Fibroblast of lung (primary cell): ENCODE measurements around the gene DMBT1.

ENCODE experiments used
- CTCF ChIP-seq, 2 donors: IDR thresholded peaks in 1 of 2; conservative IDR thresholded peaks in 1 of 2; 1 replicate in 1 of 2; 2 replicates in 1 of 2; pipeline ENCODE4 v1.5.1; 2011 to 2012; ENCODE audit warnings: low read length in 2 of 2, control low read depth in 1 of 2, inconsistent platforms in 1 of 2, low read depth in 1 of 2, mild to moderate bottlenecking in 1 of 2
- EZH2 ChIP-seq: IDR thresholded peaks from 2 replicates; pipeline ENCODE4 v1.5.1; 2012; ENCODE audit warnings: low read length, control low read depth, mild to moderate bottlenecking; ENCODE audit errors: missing control alignments

DNA sequence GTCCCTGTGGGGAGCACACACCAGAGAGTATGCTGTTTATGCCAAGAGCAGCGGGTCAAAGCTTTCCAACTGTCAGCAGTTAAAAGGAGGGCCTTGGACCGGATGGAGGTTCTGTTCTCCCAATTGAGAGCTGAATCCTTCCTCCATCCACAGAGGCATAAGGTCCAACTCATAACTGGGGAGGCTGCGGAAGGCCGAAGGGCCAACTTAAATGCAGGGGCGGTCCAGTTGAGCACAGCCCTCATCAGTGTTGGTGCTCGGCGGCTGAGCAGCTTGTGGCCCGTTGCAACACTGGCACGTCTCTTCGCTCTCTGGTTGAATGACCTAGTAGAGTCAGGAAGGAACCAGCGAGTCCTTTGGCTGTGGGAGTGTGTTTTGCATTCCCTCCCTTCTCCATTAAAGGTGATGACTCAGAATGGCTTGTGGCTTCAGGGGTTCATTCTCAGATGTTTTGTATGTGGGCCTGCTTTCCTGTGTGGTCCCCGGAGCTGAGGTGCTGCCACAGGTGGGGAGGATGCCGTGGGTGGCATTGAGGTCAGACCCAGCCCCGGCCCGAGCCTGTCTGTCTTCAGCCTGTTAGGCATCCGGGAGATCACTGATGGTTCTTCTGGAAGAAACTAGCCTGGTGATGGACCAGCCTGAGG is 44.8 kb upstream of the DMBT1 start:
- TF ChIP-seq CTCF (conservative IDR thresholded peaks at IDR 0.05 in 1 of 2, IDR thresholded peaks at IDR 0.05 in 1 of 2; ENCODE audit: low read depth in 1 of 2, low read length in 2 of 2) (no peak), EZH2 (no peak)
